HG03060 (cell line): ENCODE results near the gene KIAA0319L.

Source experiments
- ATAC-seq: cut with Tn5 transposase; IDR thresholded peaks from one replicate; pipeline ENCODE4 v1.9.1; 2021; ENCODE audit warnings: low read depth, moderate number of reproducible peaks; ENCODE audit not compliant: unreplicated experiment

Gene KIAA0319L

DNA sequence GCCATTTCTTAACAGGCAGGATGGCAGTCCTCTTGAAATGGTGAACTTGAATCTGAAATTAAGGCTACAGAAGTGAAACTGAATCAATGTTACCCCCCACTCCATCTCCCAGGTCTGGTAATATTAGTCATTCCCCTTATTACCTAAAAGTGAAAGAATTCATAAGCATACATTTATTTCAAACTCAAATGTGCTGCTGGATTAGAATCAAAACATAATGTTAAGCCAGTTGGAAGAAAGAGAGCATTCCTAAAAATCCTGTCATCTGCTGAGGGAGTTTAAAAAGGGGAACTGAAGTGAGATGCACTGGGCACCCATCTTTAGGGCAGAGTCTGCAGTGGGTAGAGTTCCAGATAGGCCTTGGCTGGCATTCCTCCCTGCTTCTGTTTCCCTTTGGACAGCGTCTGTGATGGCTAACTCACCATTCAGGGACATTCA lies 17.4 kb downstream of the KIAA0319L start:
- no peak for ATAC-seq

DNA sequence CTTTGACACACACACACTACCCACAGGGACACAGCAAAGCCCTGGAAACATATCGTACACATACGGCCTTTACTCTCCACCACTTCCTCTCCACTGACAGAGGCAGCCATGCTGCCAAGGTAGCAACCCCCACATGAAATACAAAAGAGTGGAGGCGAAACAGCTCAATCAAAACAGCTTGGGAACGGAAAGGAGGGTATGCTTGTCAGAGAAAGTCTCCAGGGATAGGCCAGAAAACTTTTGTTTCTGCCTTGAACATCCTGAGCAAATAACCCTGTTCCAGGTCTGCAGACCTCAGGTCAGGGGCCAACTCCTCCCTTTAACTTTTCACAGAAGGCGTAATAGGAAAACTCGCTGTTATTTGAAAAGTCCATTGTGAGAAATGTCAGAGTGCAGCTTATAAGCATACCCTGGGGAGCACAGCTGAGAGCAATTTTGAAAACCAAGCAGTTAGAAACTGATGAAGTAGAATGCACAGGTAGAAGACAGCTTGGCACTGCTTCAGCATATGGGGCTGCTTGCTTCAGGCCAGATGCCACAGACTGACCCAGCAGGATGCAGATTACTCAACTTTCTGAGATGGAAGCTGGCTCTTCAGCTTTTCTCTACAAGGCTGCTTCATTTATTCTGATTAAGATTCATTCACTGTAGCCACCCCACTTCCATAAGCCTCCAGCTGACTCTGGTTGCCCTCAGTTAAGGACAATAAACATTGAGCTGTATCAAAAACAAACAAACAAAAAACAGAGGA lies 18.0 kb downstream of the KIAA0319L start:
- no peak for ATAC-seq

DNA sequence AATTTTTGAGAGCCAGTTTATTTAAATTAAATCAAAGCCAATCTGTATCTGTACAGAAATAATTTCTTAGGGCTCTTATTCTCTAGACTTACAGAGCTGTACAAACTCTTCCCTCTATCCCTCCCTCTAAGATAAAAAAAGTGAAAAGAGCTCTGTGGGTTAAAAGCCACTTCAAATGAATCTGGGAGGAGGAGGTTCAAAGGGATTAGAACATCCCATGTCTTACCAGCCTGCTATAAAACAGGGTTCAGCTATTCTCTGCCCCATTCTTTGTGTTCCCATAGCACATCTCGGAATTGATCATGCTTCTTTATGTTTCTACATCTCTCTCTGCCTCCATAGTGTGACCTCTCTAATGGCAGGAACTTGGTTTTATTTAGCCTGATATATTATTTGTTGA lies 19.4 kb downstream of the KIAA0319L start:
- ATAC-seq, result no peak

GRCh38 chr1:35536556-35537162 lies 20.5 kb downstream of the KIAA0319L start:
- no peak for ATAC-seq

- no peak for ATAC-seq
Observed at GRCh38 chr1:35535243-35535642, 22.0 kb downstream of the KIAA0319L start.

- no peak for ATAC-seq
Observed at GRCh38 chr1:35533586-35533985, 23.6 kb downstream of the KIAA0319L start.

- no peak for ATAC-seq
Observed at GRCh38 chr1:35532497-35533223, 24.5 kb downstream of the KIAA0319L start.

DNA sequence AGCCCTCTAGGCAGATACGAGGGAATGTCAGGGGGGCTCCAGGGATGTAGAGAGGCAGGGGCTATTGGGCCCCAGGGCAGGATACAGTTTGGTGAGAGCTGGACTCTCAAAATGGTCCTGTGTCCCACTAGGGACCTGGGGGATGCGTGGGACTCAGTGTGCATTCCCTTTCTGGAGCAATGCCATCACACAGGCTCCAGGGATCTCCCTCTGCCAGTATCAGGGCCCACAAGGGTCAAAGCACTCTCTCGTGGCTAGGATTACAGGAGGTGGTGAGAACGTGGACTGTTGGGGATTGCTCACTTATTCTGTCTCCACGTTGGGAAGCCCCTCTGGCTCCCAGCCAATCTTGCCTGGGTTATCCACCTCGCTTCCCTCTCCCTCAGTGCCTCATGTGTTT lies 25.8 kb downstream of the KIAA0319L start:
- no peak for ATAC-seq

GRCh38 chr1:35530946-35531345 lies 26.3 kb downstream of the KIAA0319L start:
- no peak for ATAC-seq

GRCh38 chr1:35530168-35530567 lies 27.0 kb downstream of the KIAA0319L start:
- ATAC-seq, result no peak

DNA sequence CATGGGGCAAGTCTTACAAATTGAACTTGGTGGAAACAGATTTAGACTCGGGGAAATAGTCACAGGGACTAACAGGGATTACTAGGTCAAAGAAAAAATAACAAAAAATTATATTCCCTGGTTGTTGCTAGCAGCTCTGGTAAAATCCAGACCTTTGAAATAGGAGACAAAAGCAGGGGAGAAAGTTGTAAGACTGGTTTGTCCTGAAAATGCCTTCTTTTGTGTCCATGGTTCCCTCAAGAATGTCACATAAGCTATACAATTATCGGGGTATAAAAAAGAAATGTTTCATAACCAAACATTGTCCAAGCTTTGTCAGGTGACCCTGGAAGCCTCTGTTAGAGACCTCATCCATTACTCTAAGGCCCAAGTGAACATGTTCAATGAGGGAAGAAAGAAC lies 33.1 kb downstream of the KIAA0319L start:
- ATAC-seq, result no peak

- no peak for ATAC-seq
Observed at GRCh38 chr1:35519432-35519831, 37.8 kb downstream of the KIAA0319L start.

DNA sequence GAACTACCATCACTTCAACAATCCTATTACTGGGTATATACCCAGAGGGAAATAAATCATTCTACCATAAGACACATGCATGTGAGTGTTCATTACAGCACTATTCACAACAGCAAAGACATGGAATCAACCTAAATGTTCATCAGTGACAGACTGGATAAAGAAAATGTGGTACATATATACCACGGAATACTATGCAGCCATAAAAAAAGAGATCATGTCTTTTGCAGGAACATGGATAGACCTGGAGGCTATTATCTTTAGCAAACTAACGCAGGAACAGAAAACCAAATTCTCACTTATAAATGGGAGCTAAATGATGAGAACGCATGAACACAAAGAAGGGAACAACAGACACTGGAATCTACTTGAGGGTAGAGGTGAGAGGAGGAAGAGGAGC lies 39.0 kb downstream of the KIAA0319L start:
- no peak for ATAC-seq

DNA sequence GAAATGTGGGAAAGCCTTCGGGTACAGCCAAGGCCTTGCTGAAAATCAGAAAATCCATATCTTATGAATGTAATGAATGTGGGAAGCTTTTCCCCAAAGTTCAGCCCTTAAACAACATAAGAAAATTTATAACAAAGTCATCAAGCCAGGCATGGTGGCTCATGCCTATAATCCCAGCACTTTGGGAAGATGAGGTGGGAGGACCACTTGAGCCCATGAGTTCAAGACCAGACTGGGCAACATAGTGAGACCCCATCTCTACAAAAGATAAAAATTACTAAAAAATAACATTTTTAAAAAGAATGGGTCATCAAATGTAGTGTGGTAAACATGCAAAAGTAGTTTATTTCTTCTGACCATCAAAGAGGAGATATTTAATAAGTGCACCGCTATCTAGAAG lies 45.9 kb downstream of the KIAA0319L start:
- no peak for ATAC-seq

DNA sequence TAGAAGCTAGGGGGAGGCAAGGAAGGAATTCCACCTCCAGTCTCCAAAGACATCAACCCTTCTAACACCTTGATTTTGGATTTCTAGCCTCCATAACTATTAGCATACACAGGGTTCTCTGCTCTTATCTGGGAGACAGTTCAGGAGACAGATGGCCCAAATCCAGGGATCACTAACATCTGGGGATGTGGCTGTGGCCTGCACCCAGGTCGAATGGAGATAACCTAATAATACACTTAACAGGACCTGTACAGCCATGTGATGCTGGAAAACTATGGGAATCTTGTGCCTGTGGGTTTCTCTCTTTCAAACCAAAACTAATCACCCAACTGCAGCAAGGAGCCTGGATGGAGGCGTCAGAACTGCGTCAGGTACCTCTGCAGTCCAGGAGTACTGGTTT lies 47.6 kb downstream of the KIAA0319L start:
- no peak for ATAC-seq

GRCh38 chr1:35507947-35508346 lies 49.3 kb downstream of the KIAA0319L start:
- ATAC-seq, result no peak

DNA sequence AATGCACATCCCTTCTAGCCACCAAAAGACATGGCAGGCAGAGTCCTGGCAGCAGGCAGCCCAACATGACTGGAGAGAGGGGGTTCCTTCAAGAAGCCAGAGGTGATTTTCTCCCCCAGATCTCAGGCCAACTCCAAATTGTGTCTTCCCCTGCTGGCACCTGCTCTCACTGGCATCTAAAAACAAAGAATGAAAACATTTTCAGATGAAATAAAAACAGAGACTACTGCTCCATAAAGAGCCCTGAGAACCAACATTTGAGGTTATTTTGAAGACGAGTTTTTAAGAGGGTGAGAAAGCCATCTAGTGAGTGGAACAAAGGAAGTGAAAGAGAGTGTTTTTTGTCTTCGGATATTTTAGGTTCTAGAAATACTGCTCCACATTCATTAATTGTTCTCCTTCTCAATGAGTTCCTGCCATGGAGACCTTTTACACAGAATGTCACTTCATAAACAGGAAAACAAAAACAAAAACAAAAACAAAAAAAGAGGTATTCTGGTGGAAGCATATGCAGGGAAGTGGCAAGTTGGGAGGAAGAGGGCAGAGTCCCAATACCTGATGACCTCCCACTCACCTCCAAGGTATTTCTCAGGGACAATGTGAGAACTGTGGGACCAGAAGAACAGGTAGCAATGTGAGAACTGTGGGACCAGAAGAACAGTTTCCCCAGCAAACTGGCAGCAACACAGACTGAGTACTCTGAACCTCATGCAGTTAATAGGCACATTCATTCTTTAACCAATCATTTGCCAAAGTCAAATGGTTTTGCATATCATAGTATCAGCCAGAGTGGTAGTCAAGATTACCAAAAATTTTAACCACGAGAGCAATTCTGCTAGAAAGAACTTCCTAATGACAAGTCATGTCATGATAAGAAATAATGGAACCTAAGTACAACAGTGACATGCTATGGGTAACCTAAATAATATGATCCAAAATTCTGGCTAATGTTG lies 50.0 kb downstream of the KIAA0319L start:
- ATAC-seq, result no peak

- no peak for ATAC-seq
Observed at GRCh38 chr1:35505911-35506798, 51.0 kb downstream of the KIAA0319L start.

DNA sequence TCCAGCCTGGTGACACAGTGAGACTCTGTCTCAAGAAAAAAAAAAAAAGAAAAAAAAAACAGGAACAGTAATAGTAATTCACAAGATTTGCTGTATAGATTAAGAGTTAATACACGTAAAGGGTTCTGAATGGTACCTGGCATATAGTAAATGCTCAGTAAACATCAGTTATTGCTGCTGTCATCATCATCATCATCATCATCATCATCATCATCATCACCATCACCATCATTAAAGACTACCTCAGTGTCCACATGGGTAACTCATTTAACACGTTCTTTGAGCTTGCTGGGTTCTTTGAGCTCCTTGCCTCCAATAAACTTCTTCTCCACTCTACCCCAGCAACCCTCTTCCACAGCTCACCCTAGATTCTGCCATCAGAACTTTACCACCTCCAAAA lies 55.0 kb downstream of the KIAA0319L start:
- no peak for ATAC-seq

DNA sequence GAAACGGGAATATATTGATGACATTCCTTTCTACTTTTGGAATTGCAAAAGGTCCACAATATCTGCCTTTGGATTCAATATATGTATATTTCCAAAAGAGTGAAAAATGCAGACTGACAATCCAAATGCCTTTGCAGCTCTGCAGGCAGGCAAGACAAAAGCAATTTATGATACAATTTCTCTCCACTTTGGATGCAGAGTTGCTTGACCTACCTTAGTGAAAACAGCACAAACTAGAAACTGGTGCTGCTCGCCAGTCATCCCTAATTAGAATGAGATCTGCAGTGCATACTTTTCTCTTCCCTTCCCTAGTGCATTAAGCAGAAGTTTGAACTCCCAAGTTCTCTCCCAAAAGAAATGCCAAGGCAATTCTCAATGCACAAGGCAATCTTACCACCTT lies 56.8 kb downstream of the KIAA0319L start:
- no peak for ATAC-seq
